H54 (cell line): Measurements from ENCODE around the gene OR5AU1.

Experiments used
- DNase-seq: peaks from one replicate; pipeline ENCODE4 v3.0.0; 2011; ENCODE audit warnings: low spot score, mixed read lengths; ENCODE audit not compliant: insufficient read length
- FAIRE-seq: peaks from 3 replicates; lab custom pipeline; 2011; peaks lifted over from hg19 to GRCh38; lab: Jason Lieb, UNC
- POLR2A ChIP-seq: IDR thresholded peaks from 2 replicates; pipeline ENCODE4 v1.6.1; 2011; ENCODE audit warnings: low read depth, mild to moderate bottlenecking, low read length

The OR5AU1 gene

DNA sequence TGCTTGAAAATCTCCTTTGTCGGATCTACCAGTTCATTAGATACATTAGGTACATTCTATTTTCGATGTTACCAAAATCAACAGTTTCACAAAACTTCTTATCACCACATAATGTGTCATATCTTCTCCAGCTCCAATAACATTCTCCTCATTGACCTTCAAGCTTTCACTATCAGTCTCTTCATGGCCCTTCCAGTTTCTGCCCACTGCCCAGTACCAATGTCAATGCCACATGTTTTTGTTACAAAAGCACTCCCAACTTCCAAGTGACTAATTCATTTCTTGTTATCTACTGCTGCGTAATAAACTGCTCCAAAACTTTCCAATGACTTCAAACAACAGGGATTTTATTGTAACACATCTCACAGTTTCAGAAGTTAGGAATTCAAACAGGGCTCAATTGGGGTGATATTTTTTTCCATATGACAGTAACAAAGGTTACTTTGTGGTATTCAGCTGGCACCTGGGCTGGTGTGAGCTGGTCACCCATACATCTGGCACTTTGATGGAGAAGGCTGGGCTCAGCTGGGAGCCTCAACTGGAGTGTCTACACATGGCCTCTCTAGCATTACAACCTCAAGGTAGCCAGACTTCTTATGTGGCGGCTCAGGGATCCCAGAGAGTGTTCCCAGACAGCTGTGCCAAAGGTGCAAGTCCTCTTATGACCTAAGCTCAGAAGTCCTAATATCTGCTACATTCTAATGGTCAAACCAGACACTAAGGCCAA is 6.1 kb downstream of the OR5AU1 start:
- DNase-seq (no peak), FAIRE-seq (no peak)
- TF ChIP-seq POLR2A, result no peak

DNA sequence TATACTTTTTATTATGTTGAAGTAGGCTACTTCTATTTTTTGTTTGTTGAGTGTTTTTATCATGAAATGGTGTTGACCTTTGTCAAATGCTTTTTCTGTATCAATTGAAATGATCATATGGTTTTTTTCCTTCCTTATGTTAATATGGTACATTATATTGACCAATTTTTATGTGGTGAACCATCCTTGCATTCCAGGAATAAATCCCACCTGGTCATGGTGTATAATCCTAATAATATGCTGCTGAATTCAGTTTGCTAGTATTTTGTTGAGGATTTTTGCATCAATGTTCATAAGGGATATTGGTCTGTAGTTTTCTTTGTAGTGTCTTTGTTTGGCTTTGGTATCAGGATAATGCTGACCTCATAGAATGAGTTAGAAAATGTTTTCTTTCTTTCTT is 10.4 kb downstream of the OR5AU1 start:
- no peak for TF ChIP-seq POLR2A
- DNase-seq, result no peak
- FAIRE-seq, result no peak

DNA sequence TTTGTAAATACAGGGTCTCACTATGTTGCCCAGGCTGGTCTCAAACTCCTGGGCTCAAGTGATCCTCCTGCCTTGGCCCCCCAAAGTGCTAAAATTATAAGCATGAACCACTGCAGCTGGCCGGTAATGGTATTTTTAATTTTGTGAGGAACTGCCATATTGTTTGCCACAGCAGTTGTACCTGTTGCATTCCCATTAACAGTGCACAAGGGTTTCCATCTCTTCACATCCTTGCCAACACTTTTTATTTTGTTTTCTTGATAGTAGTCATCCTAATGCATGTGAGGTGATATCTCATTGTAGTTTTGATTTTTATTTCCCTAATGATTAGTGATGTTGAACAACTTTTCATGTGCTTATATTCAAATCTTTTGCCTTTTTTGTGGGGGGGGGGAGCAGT is 13.5 kb downstream of the OR5AU1 start:
- DNase-seq (no peak), FAIRE-seq (no peak)
- no peak for TF ChIP-seq POLR2A

DNA sequence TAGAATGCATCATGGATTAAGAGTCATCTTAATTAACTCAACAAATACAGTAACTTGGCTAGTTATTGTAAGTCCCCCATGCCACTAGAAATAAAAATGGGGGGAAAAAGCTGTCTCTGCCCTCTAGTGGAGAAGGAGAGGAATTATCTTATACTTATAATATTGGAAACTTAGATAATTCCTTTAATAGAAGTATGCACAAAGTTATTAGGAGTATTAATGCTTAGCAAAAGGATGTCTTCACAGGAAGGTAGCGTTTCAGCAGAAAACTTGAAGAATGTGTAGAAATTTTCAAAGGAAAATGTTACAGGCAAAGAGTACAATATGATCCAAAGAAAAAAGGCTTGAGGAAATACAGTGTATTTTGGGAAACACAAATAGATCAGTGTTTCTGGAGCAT is 19.8 kb downstream of the OR5AU1 start:
- DNase-seq, result no peak
- FAIRE-seq, result no peak
- TF ChIP-seq POLR2A, result no peak

DNA sequence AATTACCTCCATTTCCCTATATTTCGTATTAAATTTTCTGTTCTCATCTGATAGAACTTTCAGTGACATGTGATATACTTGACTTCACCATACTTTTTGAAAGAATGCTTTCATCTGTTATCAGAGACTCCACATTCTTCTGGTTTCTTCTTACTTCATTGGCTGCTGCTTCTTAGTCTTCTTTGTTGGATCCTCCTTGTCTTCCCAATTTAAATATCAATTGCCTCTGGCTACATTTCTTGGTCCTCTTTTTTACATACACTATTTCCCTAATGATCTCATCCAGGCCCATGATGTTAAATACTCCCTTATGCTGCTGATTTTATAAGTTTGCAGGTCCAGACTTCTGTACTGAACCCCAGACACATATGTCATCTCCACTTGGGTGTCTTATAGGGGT is 22.0 kb downstream of the OR5AU1 start:
- FAIRE-seq (no peak), DNase-seq (no peak)
- no peak for TF ChIP-seq POLR2A

DNA sequence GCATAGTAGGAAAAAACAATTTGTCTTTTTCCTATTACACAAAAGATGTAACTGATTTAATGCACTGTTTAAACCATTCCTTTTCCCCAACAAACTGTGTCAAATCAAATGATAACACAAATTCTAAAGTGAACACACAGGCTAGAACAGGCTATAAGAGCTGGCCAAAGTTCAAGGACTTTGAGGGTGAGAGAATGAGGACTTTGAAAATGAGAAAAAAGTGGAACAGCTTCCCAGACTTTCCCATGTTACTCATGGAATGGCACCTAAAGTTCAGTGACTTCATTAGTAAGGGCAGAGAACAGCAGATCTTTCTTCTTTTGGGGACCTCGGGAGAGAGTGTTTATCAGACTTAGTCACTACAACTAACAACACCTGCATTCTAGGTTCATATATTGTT is 32.4 kb downstream of the OR5AU1 start:
- DNase-seq (no peak), FAIRE-seq (no peak)
- no peak for TF ChIP-seq POLR2A

DNA sequence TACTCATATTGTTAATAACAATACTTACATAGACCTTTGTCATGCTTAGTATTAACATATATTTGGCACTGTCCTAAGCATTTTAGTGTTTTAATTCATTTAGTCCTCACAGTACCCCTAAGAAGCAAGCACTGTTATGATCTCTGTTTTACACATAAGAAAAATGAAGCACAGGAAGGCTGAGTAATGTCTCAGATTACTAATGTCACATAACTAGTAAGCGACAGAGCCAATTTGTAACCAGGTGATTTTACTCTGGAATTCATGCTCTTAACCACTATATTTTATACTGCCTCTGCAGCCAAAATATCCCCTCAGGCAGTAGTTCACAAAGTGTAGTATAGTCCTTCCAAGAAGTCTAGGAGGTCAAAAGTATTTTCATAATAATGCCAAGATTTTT is 34.7 kb downstream of the OR5AU1 start:
- no peak for FAIRE-seq
- DNase-seq, result no peak
- no peak for TF ChIP-seq POLR2A

DNA sequence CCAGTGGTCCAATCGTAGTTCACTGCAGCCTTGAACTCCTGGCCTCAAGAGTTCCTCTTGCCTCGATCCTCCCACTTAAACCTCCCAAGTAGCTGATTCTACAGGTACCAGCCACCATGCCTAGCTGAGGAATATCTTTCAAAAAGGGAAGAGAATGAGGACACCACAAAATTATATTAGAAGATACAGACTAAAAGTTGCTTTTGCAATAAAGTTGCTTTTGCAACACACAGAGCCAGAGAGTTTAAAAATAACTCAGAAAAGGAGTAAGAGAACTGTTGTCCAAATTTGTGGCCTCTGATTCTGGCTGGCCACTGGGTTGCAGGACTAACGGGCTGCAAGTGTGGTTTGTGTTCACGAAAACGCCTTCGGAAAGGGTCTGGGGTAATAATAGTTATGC is 35.2 kb downstream of the OR5AU1 start:
- TF ChIP-seq POLR2A, result no peak
- no peak for FAIRE-seq
- DNase-seq, result no peak

DNA sequence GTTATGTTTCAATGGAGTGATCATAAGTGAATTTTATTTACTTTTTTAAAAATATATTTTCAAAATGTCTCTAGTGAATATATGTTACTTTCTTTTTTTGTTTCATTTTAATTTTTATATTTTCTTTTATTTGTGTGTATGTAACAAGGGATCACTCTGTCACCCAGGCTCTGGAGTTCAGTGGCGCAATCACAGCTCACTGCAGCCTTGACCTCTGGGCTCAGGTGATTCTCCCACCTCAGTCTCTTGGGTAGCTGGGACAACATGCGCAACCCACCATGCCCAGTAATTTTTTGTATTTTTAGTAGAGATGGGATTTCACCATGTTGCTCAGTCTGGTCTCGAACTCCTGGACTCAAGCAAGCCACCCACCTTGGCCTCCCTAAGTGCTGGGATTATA is 36.9 kb downstream of the OR5AU1 start:
- FAIRE-seq (no peak), DNase-seq (no peak)
- no peak for TF ChIP-seq POLR2A

DNA sequence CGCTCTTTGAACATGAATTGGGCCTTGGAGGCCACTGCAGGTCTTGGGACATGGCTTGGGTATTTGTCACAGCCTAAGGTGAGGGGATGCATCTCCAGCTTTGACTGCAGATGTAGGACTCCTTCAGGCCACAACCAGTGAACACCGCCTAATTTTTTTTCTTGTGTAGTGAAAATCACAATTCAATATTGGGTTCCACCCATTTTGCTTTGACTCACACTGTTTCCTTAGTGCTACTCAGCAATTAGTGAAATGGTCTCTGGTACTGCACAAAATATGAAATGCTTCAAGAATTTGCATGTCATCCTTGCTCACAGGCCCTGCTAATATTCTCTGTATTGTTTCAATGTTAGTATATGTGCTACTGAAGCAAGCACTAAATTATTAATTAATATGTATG is 42.5 kb downstream of the OR5AU1 start:
- TF ChIP-seq POLR2A, result no peak
- no peak for FAIRE-seq

DNA sequence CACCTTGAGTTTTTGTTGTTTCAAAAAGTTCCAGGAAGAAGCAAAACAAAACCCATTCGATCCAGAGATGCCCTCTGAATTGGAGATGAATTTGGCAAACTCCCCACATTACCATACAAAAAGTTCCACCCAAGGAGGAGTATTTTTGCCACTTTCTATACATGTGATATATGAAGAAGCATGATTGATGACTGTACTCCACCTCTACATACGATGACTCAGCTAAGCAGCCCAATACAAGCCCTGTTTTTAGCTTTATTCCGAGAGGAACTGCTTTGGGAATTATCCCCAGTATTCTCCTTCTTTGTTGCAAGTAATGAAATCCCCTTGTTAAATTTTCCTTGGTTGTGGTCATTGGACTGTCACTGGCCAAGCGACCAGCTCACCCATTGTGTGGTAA is 43.6 kb downstream of the OR5AU1 start:
- FAIRE-seq, result no peak
- TF ChIP-seq POLR2A, result no peak
- DNase-seq, result no peak

More for the DNA sequence above, 42.5 kb downstream of the OR5AU1 start:
- DNase-seq, result no peak

DNA sequence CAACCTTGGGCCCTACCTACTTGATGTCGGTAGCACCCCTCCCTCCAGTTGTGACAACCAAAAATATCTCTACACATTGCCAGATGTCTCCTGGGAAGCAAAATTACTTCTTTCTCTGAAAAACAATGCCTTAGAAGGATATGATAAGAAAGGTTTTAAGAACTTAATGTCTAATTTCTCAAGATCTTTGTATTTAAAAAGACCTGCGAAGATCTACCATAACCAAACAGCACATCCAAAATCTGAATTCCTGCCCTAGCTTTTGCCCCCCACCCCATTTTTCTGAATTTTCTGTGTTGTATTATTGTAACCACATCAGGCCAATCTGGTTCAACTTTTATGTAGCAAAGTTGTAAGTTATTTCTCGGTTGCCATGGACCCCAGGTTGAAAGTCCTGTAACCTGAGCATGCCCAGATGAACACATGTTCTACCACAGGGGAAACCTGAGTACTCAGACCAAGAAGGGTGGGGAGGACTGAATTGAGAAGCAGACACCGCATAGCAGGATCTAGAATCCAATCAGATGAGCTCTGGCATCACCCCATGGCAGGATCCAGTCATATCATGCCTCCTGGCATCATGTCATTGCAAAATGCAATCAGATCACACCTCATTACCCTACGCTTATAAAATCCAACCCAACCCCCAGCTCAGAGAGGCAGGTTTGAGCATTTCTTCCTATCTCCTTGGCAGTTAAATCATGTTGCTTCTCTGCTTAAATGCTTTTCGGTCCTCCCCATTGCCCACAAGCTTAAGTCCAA is 46.3 kb downstream of the OR5AU1 start:
- DNase-seq, result no peak
- TF ChIP-seq POLR2A, result no peak
- FAIRE-seq, result no peak

DNA sequence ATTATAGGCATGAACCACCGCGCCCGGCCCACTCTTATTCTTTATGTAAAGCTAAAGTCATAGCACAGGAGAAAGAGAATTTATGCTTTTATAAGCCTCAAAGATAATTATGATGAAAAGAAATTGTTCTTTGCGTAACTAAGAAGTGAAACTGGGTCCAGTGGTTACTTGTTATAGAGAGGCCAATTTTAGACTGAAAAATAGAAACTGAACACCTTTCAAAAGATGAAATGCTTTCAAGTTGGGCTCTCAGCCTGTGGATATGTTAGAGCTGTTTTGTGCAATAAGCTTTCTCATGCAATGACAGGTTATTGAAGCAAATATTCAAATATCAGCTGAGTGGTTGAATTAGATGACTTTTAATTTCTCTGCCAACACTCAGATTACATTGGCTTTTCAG is 47.1 kb downstream of the OR5AU1 start:
- TF ChIP-seq POLR2A, result no peak
- DNase-seq, result no peak
- FAIRE-seq, result no peak

DNA sequence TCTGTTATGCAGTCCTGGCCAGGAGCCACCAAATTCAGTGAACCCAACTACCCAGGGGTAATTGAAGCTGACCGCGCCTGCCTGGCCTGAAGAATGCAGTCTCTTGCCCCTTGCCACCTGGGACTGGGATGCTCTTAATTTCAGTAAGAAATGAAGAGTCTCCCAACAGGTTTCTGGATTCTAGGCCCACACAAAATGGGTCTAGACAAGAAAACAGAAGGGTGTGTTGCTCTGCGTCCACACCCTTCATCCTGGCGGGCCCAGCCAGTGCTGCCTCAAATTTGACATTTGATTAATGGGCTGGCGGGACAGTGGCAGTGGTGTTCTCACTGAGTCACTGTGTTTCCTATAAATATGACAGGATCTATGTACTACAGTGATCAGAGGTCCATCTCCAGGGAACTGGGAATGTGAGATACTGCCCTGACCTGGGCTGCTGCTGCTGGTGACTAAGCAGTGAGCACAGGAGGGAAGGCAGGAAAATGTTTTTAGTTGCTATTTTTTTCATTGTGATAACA is 48.5 kb downstream of the OR5AU1 start:
- DNase-seq (no peak), FAIRE-seq (no peak)
- no peak for TF ChIP-seq POLR2A
